ENCODE data around the gene SHROOM3.
"Not testable (repeated sequence)": the region's sequence is repeated elsewhere in the genome, so short reads cannot be mapped to it uniquely, and the experiment has no call there.

The SHROOM3 gene

DNA sequence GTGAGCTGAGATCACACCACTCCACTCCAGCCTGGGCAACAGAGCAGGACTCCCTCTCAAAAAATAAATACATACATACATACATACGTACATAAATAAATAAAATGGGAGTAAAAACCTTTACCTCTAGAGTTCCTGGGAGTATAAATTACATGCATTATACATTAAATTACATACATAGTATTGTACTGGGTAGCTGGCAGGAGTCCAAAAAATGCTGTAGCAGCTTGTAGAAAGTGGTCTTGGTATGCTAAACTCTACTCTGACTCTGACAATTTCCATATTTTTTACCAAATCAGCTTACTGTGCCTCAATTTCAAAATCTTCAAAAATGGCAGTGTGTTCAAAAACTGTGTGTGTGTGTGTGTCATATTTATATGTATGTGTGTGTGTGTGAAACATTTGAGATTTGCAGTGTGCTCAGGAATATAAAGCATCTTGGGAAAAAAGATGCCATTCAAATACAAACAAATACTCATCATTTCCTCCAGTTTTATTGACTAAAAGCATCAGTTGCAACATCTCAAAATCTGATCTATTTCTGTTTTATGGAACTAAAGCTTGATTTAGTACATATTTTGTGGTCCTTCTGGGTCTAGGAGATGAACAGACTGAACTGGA is 171.7 kb downstream of the SHROOM3 start:
- Histone ChIP-seq H3K9me3 (ENCODE audit: control insufficient read depth, insufficient read depth, low read length) (no peaks in the 10 kb centered on the region), H3K9ac (ENCODE audit: low read depth, low read length) (no peak overlapping the region), H3K4me1 (ENCODE audit: insufficient read depth, low read length) (peaks cover 30% of the 10 kb centered on the region), H3K36me3 (ENCODE audit: insufficient read depth, low read length) (no peaks in the 10 kb centered on the region)

DNA sequence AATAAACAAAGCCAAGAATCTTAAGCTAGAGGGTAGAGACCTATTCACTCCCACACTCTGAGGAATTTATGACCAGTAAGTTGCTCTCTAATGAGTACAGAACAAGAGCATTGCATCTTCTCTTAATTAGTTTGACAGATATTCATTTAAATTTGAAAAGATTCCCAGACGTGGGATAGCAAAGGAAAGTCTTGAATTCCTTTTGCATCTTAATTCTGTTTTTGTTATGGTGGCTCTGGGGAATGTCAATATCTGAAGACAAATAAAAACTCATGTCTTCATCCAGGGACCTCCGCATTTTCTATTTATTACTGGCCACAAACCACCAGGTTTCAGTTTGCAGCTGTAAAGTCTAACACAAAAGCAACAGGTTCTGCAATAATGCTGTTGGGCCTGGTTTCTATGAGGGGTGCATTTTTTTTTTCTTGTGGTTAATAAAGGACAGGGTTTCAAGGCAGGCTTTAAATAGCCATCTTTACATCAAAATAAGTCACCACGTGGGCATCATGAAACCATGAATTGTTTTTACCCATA is 172.3 kb downstream of the SHROOM3 start:
- Histone ChIP-seq H3K9me3 (ENCODE audit: control insufficient read depth, insufficient read depth, low read length) (no peaks in the 10 kb centered on the region), H3K4me1 (ENCODE audit: insufficient read depth, low read length) (peaks cover 32% of the 10 kb centered on the region), H3K9ac (ENCODE audit: low read depth, low read length) (no peak overlapping the region), H3K36me3 (ENCODE audit: insufficient read depth, low read length) (no peaks in the 10 kb centered on the region)

DNA sequence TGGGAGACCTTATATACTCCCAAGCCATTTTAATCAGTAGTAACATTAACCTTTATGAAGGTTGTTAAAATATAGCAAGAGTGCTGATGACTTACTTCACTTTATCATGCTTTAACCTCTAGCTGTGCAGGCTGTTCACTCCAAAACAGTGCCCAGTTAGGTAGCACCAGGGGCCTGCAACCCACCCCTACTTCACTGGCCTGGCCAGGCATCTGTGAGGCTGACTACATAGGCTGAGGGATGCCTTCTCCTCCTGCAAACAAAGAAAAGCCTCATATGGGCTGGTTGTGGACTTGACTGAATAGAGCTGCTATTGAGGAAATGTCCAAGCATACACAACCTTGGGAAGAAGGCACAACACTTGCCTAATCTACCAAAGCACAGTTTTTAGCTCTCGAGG is 172.8 kb downstream of the SHROOM3 start:
- Histone ChIP-seq H3K4me1 (ENCODE audit: insufficient read depth, low read length) (peaks cover 32% of the 10 kb centered on the region), H3K36me3 (ENCODE audit: insufficient read depth, low read length) (no peaks in the 10 kb centered on the region), H3K9me3 (ENCODE audit: control insufficient read depth, insufficient read depth, low read length) (no peaks in the 10 kb centered on the region), H3K9ac (ENCODE audit: low read depth, low read length) (no peak overlapping the region)

DNA sequence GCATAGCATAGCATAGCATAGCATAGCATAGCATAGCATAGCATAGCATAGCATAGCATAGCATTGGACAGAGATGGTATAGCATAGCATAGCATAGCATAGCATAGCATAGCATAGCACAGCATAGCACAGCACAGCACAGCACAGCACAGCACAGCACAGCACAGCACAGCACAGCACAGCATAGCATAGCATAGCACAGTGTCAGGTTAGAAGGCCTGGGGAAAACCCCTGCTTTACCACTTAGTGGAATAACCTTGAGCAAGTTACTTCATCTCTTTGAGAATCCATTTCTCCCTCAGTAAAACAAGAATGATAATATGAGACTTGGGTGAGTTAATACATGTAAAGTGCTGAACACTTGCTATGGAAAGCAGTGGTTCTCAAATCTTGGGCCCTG is 173.5 kb downstream of the SHROOM3 start:
- not testable (repeated sequence) for H3K36me3 ChIP-seq (ENCODE audit: insufficient read depth, low read length); H3K9ac ChIP-seq (ENCODE audit: low read depth, low read length); H3K9me3 ChIP-seq (ENCODE audit: control insufficient read depth, insufficient read depth, low read length)
- H3K4me1 ChIP-seq (ENCODE audit: insufficient read depth, low read length) = peaks cover 32% of the 10 kb centered on the region

DNA sequence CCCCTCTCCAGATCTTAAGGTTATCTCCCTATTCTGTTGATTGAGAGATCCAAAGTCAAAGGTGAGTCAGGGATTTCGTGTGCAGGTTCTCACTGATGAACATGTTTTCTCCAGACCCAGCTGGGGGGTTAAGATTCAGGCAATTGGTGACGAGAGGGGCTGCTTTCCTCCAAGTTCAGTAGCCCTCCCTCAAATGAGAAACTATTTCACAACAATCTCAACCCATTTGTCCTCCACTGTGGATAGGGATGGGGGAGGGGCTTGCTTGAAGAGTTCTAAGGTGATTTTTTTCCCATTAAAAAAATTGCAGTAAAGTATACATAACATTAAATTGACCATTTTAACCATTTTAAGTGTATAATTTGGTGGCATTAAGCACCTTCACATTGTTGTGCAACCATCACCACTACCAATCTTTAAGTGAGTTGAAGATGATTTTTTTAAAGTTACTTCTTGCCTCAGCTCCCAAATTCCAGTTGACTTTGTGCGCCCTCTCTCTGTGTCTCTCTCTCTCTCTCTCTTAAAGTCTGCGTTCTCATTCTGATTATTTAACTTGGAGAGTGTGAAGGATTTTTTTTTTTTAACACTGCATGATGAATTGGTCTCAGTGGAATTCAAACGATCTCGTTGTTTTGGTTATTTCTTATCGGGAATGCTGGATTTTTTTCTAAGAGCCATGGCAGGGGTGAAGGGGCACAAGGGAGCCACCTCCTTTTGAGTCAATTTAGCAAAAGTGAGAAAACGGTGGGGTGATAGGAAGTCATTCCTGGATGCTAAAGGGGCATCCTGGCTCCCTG is 175.9 kb downstream of the SHROOM3 start:
- Histone ChIP-seq H3K36me3 (ENCODE audit: insufficient read depth, low read length) (no peaks in the 10 kb centered on the region), H3K9me3 (ENCODE audit: control insufficient read depth, insufficient read depth, low read length) (no peaks in the 10 kb centered on the region), H3K9ac (ENCODE audit: low read depth, low read length) (no peak overlapping the region), H3K4me1 (ENCODE audit: insufficient read depth, low read length) (peaks cover 32% of the 10 kb centered on the region)

DNA sequence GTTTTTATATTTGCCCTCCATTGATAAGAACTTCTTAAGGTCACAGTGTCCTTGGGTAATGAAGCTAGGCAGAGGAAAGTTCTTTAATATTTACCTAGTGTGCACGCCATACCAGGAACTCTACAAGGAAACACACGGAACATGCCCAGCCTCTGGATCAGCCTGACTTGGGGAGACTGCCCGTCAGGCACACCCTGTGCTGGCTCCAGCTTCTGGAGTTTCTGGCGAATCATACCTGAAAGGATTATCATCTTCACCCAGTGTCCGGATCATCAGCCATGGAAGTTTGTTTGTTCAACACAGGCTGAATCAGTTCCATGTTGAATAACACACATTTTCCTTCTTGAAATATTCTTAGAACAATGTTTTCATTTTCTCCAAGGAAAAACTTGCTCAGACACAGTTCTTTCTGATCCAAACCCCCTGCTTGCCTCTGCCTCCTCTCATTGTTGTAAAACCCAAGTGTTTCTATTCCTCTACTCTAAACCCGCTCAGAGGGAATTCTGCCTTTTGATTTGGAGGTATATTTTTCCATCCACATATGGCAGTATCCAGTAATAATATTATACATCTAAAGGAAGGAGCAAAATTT is 176.7 kb downstream of the SHROOM3 start:
- Histone ChIP-seq H3K9ac (ENCODE audit: low read depth, low read length) (no peak overlapping the region), H3K4me1 (ENCODE audit: insufficient read depth, low read length) (peaks cover 30% of the 10 kb centered on the region), H3K9me3 (ENCODE audit: control insufficient read depth, insufficient read depth, low read length) (no peaks in the 10 kb centered on the region), H3K36me3 (ENCODE audit: insufficient read depth, low read length) (no peaks in the 10 kb centered on the region)

DNA sequence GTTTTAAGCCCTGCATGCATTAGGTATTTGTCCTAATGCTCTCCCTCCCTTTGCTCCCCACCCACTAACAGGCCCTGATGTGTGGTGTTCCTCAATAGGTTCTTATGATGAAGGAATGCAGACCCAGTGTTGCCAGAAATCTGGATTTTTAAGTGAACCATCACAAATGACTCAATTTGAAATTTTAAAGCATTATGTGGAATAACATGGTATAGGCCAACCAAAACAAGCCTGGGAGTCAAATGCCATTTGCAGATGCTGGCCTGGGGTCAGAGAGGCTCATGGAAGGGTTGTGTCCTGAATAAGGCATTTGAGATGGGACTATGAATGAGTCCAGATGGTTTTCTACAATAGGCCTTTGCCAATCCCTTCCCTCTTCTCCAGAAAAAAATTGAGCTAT is 179.6 kb downstream of the SHROOM3 start:
- H3K36me3 ChIP-seq (ENCODE audit: insufficient read depth, low read length) = no peaks in the 10 kb centered on the region
- peaks cover 18% of the 10 kb centered on the region for H3K4me1 ChIP-seq (ENCODE audit: insufficient read depth, low read length)
- no peaks in the 10 kb centered on the region for H3K9me3 ChIP-seq (ENCODE audit: control insufficient read depth, insufficient read depth, low read length)

DNA sequence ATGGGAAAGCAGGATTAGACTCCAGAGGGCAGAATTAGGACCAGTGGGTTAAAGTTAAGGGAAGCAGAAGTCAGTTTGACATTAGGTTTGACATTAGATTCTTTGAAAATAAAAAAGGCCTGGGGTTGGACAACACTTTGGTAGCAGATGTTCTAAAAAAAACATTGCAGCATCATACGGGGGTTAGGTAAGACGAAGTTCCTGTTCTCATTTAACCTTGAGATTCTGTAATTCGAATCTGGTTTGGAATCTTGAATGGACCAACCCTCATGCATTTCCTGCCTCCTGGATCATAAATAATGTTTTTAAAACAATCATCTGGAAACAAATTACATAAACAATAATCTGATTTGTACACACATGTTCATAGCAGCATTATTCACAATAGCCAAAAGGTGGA is 181.0 kb downstream of the SHROOM3 start:
- H3K9ac ChIP-seq (ENCODE audit: low read depth, low read length) = no peak overlapping the region
- no peaks in the 10 kb centered on the region for H3K36me3 ChIP-seq (ENCODE audit: insufficient read depth, low read length)
- H3K4me1 ChIP-seq (ENCODE audit: insufficient read depth, low read length) = peaks cover 10% of the 10 kb centered on the region
- no peaks in the 10 kb centered on the region for H3K9me3 ChIP-seq (ENCODE audit: control insufficient read depth, insufficient read depth, low read length)

More for the DNA sequence above, 179.6 kb downstream of the SHROOM3 start:
- no peak overlapping the region for H3K9ac ChIP-seq (ENCODE audit: low read depth, low read length)

DNA sequence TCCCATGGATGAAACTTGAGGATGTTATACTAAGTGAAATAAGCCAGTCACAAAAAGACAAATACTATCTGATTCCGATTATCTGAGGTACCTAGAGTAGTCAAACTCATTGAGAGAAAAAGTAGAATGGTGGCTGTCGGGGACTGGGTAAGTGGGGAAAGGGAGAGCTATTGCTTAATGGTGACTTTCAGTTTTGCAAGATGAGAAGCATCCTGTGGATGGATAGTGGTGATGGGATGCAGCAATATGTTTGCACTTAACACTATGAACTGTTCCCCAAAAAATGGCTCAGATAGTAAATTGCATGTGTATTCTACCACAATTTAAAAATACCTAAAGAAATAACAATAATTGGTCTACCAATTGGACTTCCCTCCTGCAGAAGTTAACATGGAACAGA is 181.5 kb downstream of the SHROOM3 start:
- Histone ChIP-seq H3K36me3 (ENCODE audit: insufficient read depth, low read length) (no peaks in the 10 kb centered on the region), H3K4me1 (ENCODE audit: insufficient read depth, low read length) (peaks cover 5% of the 10 kb centered on the region), H3K9ac (ENCODE audit: low read depth, low read length) (no peak overlapping the region), H3K9me3 (ENCODE audit: control insufficient read depth, insufficient read depth, low read length) (no peaks in the 10 kb centered on the region)

DNA sequence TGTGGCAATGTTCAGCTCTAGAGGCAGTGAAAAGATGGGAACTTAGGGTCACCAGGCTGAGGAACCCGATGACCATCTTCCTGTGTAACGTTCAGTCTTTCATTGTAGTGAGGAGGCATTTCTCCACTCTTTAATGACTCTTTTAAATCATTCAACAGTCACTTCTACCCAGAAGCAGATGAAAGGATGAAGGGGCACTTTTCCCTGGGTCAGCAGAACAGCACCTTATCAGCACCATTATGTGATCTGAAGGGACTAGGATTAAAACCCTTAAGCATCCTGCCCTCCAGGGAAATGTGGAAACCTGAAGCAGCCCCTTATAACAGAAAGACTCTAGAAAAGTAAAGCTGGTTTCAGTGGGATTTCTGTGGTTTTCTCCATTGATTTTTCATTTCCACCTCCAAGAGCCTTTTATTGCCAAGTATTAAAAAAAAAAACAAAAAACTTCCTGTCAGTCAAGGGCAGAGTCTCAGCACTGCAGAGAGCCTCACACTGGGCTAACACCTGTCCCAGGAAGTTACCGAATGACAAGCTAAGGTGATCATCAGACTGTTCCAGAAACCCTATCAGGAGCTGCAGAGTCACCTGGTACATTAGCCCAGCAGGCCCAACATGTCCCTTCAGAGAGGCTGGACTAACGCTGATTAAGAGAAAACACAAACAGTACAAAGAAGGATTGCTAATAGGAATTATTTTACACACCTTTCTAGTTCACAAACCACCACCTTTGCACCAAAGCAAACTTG is 185.9 kb downstream of the SHROOM3 start:
- Histone ChIP-seq H3K9ac (ENCODE audit: low read depth, low read length) (no peak overlapping the region), H3K9me3 (ENCODE audit: control insufficient read depth, insufficient read depth, low read length) (no peaks in the 10 kb centered on the region), H3K36me3 (ENCODE audit: insufficient read depth, low read length) (no peaks in the 10 kb centered on the region), H3K4me1 (ENCODE audit: insufficient read depth, low read length) (peaks cover 25% of the 10 kb centered on the region)

DNA sequence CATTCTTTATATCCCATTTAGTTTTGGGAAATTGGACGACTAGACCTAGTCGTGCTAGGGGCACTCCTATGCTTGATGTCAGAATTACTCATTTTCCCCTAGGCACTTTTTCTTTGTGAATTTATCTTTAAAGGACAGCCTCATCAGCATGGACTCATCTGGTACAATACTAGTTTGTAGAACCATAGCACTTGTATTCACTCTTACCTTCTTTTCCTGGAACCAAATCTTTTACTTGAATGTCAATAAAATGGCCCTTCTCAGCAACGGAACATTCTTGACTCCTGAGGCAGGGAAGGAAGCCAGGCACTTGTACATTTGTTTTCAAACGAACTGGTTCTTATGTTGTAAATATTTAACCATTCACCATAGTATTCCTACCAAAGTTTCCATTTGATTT is 187.1 kb downstream of the SHROOM3 start:
- H3K9ac ChIP-seq (ENCODE audit: low read depth, low read length) = no peak overlapping the region
- H3K4me1 ChIP-seq (ENCODE audit: insufficient read depth, low read length) = peaks cover 25% of the 10 kb centered on the region
- no peaks in the 10 kb centered on the region for H3K9me3 ChIP-seq (ENCODE audit: control insufficient read depth, insufficient read depth, low read length)
- no peaks in the 10 kb centered on the region for H3K36me3 ChIP-seq (ENCODE audit: insufficient read depth, low read length)

DNA sequence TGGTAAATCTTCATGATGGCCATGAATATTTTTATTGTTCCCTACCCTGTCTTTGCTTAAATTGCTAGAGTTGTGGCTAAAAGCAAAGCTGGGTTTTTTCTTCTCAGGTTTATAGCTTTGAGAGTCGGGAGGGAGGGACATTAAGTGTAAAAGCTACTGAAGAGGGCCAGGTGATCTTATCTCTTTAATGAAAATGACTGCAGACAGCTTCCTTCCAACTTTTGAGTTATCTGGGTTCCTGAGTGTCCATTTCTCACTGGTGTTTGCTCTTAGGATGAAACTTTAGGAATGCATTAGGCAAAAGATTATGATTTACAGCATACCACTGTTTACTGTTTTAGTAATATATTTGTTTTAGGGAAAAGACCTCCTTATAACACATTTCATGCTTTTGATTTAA is 187.7 kb downstream of the SHROOM3 start:
- Histone ChIP-seq H3K9ac (ENCODE audit: low read depth, low read length) (no peak overlapping the region), H3K4me1 (ENCODE audit: insufficient read depth, low read length) (peaks cover 25% of the 10 kb centered on the region), H3K36me3 (ENCODE audit: insufficient read depth, low read length) (no peaks in the 10 kb centered on the region), H3K9me3 (ENCODE audit: control insufficient read depth, insufficient read depth, low read length) (no peaks in the 10 kb centered on the region)

DNA sequence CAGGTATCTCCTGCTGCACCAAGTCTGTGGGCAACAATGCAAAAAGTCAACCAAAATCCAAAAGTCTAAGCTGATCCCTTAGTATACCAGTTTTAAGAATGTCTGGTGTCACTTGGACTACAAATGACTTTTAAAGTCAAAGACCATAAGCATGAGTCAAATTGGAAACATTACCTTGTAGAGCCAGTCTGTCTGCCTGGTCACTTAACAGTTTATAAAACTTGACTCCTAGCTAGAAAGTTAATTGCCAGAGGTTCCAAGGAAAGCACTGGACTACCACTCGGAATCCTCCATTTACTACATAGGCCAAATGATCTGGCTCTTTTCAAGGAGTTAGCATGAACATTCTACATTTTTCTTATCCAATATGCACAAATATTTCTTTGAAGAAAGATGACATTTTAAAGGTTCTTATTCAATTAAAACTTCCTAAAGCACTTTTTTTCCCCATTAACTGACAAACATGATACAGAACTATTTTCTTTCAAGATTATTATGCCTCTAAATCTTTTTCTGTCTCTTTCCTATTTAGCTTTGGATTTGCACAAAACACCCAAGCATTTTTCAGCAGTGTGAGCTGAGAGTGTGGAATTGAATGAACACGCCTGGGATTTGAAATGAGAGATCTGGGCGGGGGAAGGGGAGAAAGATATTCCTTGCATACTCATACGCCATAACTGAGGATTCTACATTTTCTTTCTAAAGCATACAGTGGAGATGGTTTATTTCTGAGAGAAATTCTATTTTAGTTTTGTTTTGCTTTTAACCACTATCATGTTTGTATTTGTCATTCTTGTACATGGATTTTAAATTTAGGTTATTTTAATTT is 188.4 kb downstream of the SHROOM3 start:
- Histone ChIP-seq H3K36me3 (ENCODE audit: insufficient read depth, low read length) (no peaks in the 10 kb centered on the region), H3K4me1 (ENCODE audit: insufficient read depth, low read length) (peaks cover 25% of the 10 kb centered on the region), H3K9ac (ENCODE audit: low read depth, low read length) (no peak overlapping the region), H3K9me3 (ENCODE audit: control insufficient read depth, insufficient read depth, low read length) (no peaks in the 10 kb centered on the region)

Data from ES-I3 (cell line).